Panc1 (cell line): ENCODE measurements around the gene ZCCHC14. TPM values are rescaled to one million over a fixed set of nuclear protein-coding genes. Genes with fewer than 3 reads are reported as not detected.

Experiments used
- ATAC-seq: fragments of 200-7000 bp; cut with Tn5 transposase; 2 replicates; pipeline ENCODE4 v1.9.1; 2020; ENCODE audit warnings: mild to moderate bottlenecking, moderate library complexity
- BruUV-seq: library from RNA; stranded (reverse); fragments of 400-500 nt; replicated peaks from 2 replicates; lab custom pipeline; 2021; lab: Mats Ljungman, UMichigan
- CTCF ChIA-PET: fragments of 300-600 bp; sonication (Branson Sonifier 250); formaldehyde crosslinking; loops from one replicate; lab custom pipeline; 2022; ENCODE audit warnings: antibody characterized with exemption; lab: Charles Lee
- POLR2A ChIA-PET: fragments of 300-600 bp; sonication (Branson Sonifier 250); formaldehyde crosslinking; loops from one replicate; lab custom pipeline; 2022; ENCODE audit warnings: antibody characterized with exemption; lab: Charles Lee
- DNase-seq: peaks from one replicate; pipeline ENCODE4 v3.0.0-alpha.2; 2010; ENCODE audit warnings: low read depth, low spot score
- H3K27ac ChIP-seq: 2 replicates; pipeline ENCODE4 v1.5.1; 2011; ENCODE audit warnings: mild to moderate bottlenecking, low read length, inconsistent platforms
- H3K27me3 ChIP-seq: fragments of 200-500 bp; sonication (Bioruptor generic); 2 replicates; pipeline ENCODE4 v1.6.0; 2014; ENCODE audit warnings: low read length, inconsistent platforms; ENCODE audit not compliant: control insufficient read depth, insufficient read depth
- H3K36me3 ChIP-seq: fragments of 200-500 bp; sonication (Bioruptor generic); 2 replicates; pipeline ENCODE4 v1.5.1; 2014; ENCODE audit warnings: inconsistent platforms, mild to moderate bottlenecking, low read length, moderate library complexity; ENCODE audit not compliant: control insufficient read depth, insufficient read depth
- H3K4me1 ChIP-seq: 2 replicates; pipeline ENCODE4 v1.5.1; 2011; ENCODE audit warnings: inconsistent platforms, mild to moderate bottlenecking, low read length, moderate library complexity; ENCODE audit not compliant: control insufficient read depth, insufficient read depth
- H3K4me3 ChIP-seq, 2 experiments: 2 replicates each; pipeline ENCODE4 v1.5.1; 2011 to 2012; ENCODE audit warnings: low read depth in 2 of 2, low read length in 2 of 2, mild to moderate bottlenecking in 2 of 2, inconsistent platforms in 1 of 2, moderate library complexity in 1 of 2
- H3K9me3 ChIP-seq: fragments of 200-500 bp; sonication (Bioruptor generic); 2 replicates; pipeline ENCODE4 v1.5.1; 2014; ENCODE audit warnings: low read depth, mild to moderate bottlenecking, inconsistent platforms, low read length, moderate library complexity; ENCODE audit not compliant: control insufficient read depth, insufficient read depth
- CTCF ChIP-seq: fragments of 450-650 bp; IDR thresholded peaks from 2 replicates; pipeline ENCODE4 v1.5.1; 2017; ENCODE audit warnings: mild to moderate bottlenecking
- POLR2AphosphoS5 ChIP-seq: IDR thresholded peaks from 2 replicates; pipeline ENCODE4 v1.6.1; 2012; ENCODE audit warnings: mild to moderate bottlenecking, low read depth, low read length, moderate library complexity
- REST ChIP-seq, 2 experiments: IDR thresholded peaks; 2 replicates each; pipeline ENCODE4 v1.6.1; 2011 to 2012; ENCODE audit warnings: low read depth in 2 of 2, control low read depth in 1 of 2, low read length in 1 of 2, mild to moderate bottlenecking in 1 of 2, moderate library complexity in 1 of 2; ENCODE audit not compliant: insufficient read depth in 1 of 2
- SIN3A ChIP-seq: IDR thresholded peaks from 2 replicates; pipeline ENCODE4 v1.6.1; 2012; ENCODE audit warnings: low read depth, mild to moderate bottlenecking, low read length, moderate library complexity, borderline replicate concordance; ENCODE audit not compliant: insufficient read depth
- TCF7L2 ChIP-seq: IDR thresholded peaks from 2 replicates; pipeline ENCODE4 v1.6.1; 2011; ENCODE audit warnings: mild to moderate bottlenecking, low read depth, low read length, inconsistent platforms
- in situ Hi-C: cut with HindIII; loops from 2 replicates; pipeline ENCODE4 v1.10.0; 2016; ENCODE audit warnings: low sequenced_read_pairs, low pct_unique_long_range_greater_than_20kb
- intact Hi-C: fragments of 100-400 bp; cut with micrococcal nuclease; formaldehyde crosslinking; loops from one replicate; pipeline ENCODE4 v1.10.0; 2022; ENCODE audit not compliant: unreplicated experiment
- total RNA-seq: library from RNA; stranded (reverse); gene quantifications from one replicate; pipeline ENCODE4 v1.2.1, GENCODE V29; 2021; ENCODE audit not compliant: unreplicated experiment

Gene ZCCHC14
- total RNA-seq, 1 experiment from 2014 or later, result 35.0 TPM

- Histone ChIP-seq H3K4me1 (peaks cover 42% of the 10 kb centered on the region), H3K27me3 (no peaks in the 10 kb centered on the region), H3K27ac (peak overlapping the region; percentile 78), H3K36me3 (peaks cover 2% of the 10 kb centered on the region; the same call in 1 of the 2 replicates), H3K4me3 (peak overlapping the region; percentile 20 to 55; a peak in 3 of 4 replicates), H3K9me3 (no peaks in the 10 kb centered on the region)
- ATAC-seq (peak; percentile 94), DNase-seq (peak; percentile 87)
- TF ChIP-seq SIN3A (no peak), CTCF (peak; percentile 70), REST (IDR thresholded peaks at IDR 0.05; ENCODE audit: insufficient read depth in 1 of 2, low read depth in 2 of 2, low read length in 1 of 2) (no peak), TCF7L2 (no peak; the same call in 1 of the 2 replicates), POLR2AphosphoS5 (peak; percentile 23; the same call in 1 of the 2 replicates)
- in situ Hi-C loops, result no loop called here
- CTCF ChIA-PET, result interaction anchor here (0.7 kb wide), 1 partner anchor 109 kb away, joined by 3 read pairs; no protein-coding TSS in a partner anchor
- intact Hi-C loops, result no loop called here
- POLR2A ChIA-PET, result interaction anchor here (0.5 to 0.6 kb wide), 2 partner anchors 14 to 16 kb away, joined by 6 to 9 read pairs; no protein-coding TSS in a partner anchor
- no TSS peak for BruUV-seq
These were observed 31.3 kb downstream of the ZCCHC14 start for GRCh38 chr16:87461466-87461991.

GRCh38 chr16:87460936-87461335 lies 31.9 kb downstream of the ZCCHC14 start:
- in situ Hi-C loops, result no loop called here

More at GRCh38 chr16:87460936-87461335, 31.9 kb downstream of the ZCCHC14 start:
- no peak for DNase-seq
- Histone ChIP-seq H3K27ac (no peak overlapping the region), H3K9me3 (no peaks in the 10 kb centered on the region), H3K27me3 (no peaks in the 10 kb centered on the region), H3K36me3 (peaks cover 2% of the 10 kb centered on the region; the same call in 1 of the 2 replicates), H3K4me1 (peaks cover 36% of the 10 kb centered on the region), H3K4me3 (no peak overlapping the region)
- ChIA-PET POLR2A (interaction anchor here (0.5 kb wide), 1 partner anchor 15 kb away, joined by 9 read pairs; no protein-coding TSS in a partner anchor), CTCF (no interaction called here)
- no TSS peak for BruUV-seq
- intact Hi-C loops, result no loop called here
- no peak for ATAC-seq
- no peak for TF ChIP-seq TCF7L2
- TF ChIP-seq REST (IDR thresholded peaks at IDR 0.05; ENCODE audit: insufficient read depth in 1 of 2, low read depth in 2 of 2, low read length in 1 of 2), result no peak
- no peak for TF ChIP-seq CTCF
- TF ChIP-seq SIN3A, result no peak
- no peak for TF ChIP-seq POLR2AphosphoS5
